ENCODE data around the gene CSNK1E.

CSNK1E gene

GRCh38 chr22:38249301-38249700 lies 67.9 kb downstream of the CSNK1E start:
- DNase-seq: no peak

DNA sequence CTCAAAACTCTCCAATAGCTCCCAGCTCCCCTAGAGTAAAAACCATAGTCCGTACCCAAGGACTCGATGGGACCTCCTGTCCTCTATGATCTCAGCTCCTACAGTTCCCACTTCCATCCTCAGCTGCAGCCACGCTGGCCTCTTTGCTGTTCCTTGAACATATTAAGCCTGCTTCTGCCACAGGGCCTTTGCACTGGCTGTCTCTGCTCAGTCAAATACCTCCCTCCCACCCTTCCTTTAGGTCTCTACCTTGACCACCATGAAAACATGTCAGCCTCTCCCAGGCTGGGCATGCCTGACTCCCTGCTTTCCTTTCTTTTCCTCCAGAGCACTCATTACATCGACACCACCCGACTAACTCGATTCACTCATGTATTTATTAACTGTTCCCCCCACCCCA lies 69.0 kb downstream of the CSNK1E start:
- DNase-seq: no peak

DNA sequence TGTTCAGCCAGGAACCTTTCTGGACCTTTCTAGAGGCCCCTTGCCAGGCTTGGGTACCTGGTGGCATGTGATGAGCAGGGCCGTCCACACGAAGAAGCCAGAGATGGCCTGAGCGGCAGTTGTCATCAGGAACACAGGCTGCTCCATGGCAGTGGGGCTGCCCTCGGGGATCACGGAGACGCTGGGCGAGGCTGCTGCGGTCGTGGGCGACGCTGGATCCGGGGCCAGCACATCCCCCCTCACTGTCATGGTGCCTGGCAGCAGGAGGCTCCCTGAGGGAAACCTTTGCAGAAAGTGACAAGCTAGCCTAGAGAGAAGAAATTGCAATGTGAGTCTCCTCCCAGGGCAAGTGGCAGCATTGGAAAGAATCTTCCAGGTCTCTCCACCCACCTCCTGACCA lies 69.5 kb downstream of the CSNK1E start:
- no peak for DNase-seq

- DNase-seq: no peak
Measured at GRCh38 chr22:38246692-38247091, 70.5 kb downstream of the CSNK1E start.

DNA sequence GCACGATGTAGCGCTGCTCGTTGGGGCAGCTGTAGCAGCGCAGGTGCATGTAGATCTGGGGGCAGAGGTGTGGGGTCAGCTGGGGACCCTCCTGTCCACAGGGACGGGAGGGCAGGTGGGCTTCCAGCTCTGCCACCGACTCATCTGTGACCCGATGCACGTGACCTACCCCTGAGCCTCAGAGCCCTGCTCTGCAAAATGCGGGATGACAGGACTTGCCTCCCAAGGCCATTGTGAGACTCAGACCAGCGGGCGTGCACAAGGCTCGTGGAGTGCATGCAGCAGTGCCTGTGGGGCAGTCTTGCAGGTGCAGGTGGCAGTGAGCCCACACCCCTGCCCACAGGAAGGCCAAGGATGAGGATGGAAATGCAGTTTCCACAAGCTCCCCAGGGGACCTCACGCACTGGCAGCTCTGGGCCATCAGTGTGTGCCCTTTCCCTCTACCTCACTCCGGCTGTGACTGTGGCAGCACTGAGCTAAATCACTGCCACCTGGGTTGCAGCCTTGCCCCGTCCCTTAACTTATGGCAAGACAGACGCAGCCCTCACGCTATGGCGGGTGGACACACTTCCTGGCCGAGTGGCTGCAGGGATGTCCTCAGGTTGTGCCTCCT lies 71.1 kb downstream of the CSNK1E start:
- DNase-seq: no peak

DNA sequence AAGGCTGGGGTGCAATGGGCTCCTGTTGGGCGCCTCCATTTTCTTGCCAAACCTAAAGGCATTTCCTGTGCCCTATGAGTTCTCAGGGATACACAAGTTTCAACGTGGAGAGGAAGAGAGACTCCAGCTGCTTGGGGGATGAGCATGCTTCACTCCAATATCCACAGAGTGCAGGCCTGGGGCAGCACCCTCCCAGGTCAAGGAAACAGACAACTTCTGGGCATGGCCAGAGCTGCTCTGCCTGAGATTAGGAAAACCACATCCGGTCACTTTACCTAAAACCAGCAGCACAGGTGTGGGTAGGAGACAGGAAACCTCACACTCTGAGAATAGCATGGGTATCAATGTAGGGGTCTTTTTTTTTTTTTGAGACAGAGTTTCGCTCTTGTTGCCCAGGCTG lies 73.1 kb downstream of the CSNK1E start:
- DNase-seq: no peak

GRCh38 chr22:38243007-38243765 lies 74.0 kb downstream of the CSNK1E start:
- no peak for DNase-seq

GRCh38 chr22:38240734-38241252 lies 76.4 kb downstream of the CSNK1E start:
- DNase-seq: no peak
